Skeletal muscle cell (primary cell): ENCODE results near the gene ANKS1B.

Experiments
- DNase-seq: peaks from one replicate; pipeline ENCODE4 v3.0.0-alpha.2; 2010; ENCODE audit warnings: low read depth
- H3K4me3 ChIP-seq: 2 replicates; pipeline ENCODE4 v1.5.1; 2011; ENCODE audit warnings: low read depth, mild to moderate bottlenecking, control low read depth, low read length, moderate library complexity

The ANKS1B gene

DNA sequence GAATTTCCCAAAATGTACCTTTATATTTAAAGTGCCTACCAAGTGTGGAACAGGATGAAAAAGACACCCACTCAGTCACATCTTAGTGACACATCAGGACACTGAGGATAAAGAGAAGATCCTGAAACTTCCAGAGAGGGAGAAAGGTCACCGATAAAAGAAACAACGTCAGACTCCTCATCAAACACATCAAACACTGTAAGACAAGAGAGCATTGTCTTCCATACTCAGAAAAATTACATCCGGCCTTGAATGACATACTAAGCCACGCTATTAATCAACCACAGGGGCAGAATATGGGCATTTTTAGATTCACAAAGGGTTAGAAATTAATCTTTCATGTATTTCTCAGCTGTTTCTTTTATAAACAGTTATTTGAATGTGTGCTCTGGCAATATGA, 849.4 kb downstream of the ANKS1B start:
- DNase-seq, result no peak
- no peak overlapping the region for H3K4me3 ChIP-seq

- no peak overlapping the region for H3K4me3 ChIP-seq
- DNase-seq, result no peak
Observed at GRCh38 chr12:99133401-99133800, 851.3 kb downstream of the ANKS1B start.

GRCh38 chr12:99131751-99132199, 853.0 kb downstream of the ANKS1B start:
- no peak for DNase-seq
- H3K4me3 ChIP-seq, result no peak overlapping the region

GRCh38 chr12:99130808-99131553, 853.8 kb downstream of the ANKS1B start:
- DNase-seq, result no peak
- H3K4me3 ChIP-seq, result no peak overlapping the region

GRCh38 chr12:99128246-99128802, 856.4 kb downstream of the ANKS1B start:
- DNase-seq, result no peak
- no peak overlapping the region for H3K4me3 ChIP-seq

DNA sequence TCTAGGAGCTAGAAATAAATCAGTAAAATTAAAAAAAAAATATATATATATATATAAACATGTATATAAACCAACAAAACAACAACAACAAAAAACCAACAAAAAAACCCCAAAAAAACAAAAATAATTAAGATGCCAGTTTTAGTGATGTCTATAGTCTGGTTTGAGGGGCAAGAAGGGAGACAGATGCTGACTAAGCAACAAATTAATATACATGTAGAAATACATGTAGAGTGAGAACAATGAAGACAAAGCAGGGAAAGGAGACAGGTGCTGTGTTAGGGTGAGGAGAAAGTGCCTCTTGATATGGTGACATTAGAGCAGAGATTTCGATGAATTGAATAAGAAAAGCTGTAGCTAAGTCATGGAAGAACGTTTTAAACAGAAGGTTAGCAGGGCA, 861.8 kb downstream of the ANKS1B start:
- no peak for DNase-seq
- no peak overlapping the region for H3K4me3 ChIP-seq

- no peak overlapping the region for H3K4me3 ChIP-seq
- no peak for DNase-seq
Observed at GRCh38 chr12:99122496-99122895, 862.2 kb downstream of the ANKS1B start.

DNA sequence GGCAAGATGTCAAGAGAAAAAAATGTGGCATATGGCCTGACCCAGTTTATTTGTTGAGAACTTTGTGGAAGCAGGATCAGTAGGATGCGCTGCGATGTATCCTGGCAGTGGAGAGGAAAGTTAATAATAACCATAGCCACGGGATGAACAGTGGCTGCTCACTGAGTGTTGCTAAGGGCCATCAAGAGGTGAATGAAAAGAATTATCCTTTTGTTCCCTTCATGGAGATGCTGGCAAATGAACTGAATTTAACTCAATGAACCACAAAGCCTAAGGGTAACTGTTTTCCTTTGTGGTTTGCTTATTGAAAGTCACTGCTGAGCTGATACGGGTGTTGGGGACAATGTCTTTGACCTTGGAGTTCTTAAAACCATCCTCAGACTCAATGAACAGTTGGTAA, 863.2 kb downstream of the ANKS1B start:
- no peak for DNase-seq
- no peak overlapping the region for H3K4me3 ChIP-seq

- no peak for DNase-seq
- H3K4me3 ChIP-seq, result no peak overlapping the region
Observed at GRCh38 chr12:99119943-99120342, 864.8 kb downstream of the ANKS1B start.

DNA sequence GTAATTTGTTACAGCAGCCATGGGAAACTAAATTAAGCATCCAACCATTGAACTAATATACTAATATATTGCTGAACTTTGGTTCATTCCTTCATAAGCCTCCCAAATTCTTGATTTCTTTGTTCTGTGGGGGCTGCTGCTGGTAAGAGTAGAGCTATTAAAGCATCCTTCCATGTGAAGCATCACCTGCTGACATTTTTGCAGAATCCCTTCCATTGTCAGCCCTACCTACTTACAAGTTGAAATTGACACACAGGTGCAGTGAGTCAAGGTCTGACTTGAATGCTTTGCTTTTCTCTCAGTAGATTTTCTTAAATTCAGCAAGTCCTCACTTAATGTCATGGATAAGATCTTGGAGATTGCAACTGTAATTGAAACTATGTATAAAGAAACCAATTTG, 865.3 kb downstream of the ANKS1B start:
- H3K4me3 ChIP-seq, result no peak overlapping the region
- no peak for DNase-seq

DNA sequence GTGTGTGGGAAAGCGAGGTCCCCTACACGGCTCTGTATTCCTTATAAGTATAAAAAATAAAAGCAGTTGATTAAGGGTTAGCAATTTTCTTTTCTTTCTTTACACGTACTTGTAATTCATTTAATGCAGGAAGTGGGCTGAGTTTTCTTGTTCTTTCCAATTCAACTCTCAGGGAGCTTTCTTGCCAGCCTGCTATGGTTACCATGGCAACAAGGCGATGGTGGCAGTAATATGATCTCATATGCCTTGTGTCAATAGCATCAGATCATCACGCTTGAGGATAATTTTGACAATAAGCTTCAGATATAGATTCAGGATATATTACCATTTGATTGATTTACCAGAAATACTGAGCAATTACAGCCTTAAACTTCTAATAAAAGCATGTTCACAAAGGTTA, 873.1 kb downstream of the ANKS1B start:
- no peak for DNase-seq
- H3K4me3 ChIP-seq, result no peak overlapping the region

GRCh38 chr12:99110868-99111267, 873.9 kb downstream of the ANKS1B start:
- no peak for DNase-seq
- H3K4me3 ChIP-seq, result no peak overlapping the region

DNA sequence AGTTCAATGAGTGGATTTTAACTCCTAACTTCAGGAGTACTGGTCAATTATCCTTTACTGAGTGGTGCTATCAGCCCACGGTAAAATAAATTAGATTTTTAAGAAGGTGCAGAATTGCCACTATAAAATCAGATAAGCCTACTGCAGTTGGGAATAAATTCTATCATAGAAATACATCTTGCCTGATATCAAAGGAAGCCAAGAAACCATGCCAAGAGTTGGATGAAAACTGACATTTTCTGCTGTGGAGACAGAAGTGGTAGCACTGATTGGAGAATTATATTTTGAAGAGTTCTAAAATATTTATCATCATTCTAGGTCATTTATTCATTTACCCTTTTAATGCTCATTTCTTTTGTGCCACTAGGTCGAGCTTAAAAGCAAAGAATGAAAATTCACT, 874.5 kb downstream of the ANKS1B start:
- no peak for DNase-seq
- H3K4me3 ChIP-seq, result no peak overlapping the region

DNA sequence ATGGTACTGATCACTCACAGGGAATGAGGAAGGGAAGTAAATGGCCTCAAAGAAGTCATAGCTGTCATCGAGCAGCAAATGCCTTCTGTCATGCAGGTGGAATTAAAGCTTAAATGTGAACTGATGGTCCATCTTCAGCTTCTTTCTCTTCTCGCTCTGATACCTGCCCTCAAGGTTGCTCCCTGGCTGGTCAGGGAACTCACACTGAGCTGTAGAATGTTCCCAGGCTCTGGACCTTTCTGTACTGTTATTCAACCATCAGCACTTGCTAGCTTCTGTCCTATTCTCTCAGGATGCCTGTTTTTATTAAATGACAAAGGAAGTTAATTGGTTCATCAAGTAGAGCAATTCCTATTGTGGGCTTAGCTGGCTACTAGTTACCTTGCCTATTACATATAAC, 875.8 kb downstream of the ANKS1B start:
- no peak overlapping the region for H3K4me3 ChIP-seq
- no peak for DNase-seq

GRCh38 chr12:99099786-99100185, 885.0 kb downstream of the ANKS1B start:
- no peak overlapping the region for H3K4me3 ChIP-seq
- no peak for DNase-seq

DNA sequence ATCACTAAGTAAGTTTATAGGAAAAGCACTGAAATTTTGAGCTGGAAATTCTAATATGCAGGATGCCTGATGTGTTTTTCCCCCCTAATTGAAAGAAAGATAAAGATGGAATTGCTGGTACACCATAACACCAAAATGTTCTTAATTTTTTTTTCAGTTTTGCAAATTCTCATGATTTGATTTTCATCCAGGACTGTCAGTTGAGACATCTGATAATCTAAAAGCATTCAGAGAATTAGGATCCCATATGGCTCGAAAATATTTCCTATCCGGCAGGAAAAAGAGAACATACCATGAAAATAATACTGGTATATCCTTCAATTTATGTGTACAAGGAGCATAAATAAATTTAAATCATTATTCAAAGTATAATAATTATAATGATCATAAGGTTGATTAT, 887.6 kb downstream of the ANKS1B start:
- H3K4me3 ChIP-seq, result no peak overlapping the region
- no peak for DNase-seq

DNA sequence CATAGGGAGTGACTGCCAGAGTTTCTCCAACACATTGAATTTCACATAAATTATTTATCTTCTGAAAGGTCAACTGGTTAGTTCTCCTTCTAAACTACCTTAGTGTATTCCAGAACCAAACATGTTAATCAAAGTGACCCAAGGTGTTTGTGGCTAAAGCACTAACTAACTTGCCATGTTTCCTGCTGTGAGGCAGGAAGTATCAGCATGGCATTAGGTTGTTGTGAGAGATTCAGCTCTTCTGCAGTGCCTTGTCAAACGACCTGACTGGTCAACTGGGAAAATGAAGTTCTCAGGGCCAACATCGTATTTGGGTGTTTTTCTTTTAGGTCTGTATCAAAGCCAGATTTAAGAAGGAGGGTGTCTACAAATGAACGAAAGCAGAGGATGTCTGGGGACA, 891.6 kb downstream of the ANKS1B start:
- no peak for DNase-seq
- no peak overlapping the region for H3K4me3 ChIP-seq

- no peak for DNase-seq
- no peak overlapping the region for H3K4me3 ChIP-seq
Observed at GRCh38 chr12:99092100-99092851, 892.5 kb downstream of the ANKS1B start.

- H3K4me3 ChIP-seq, result no peak overlapping the region
- DNase-seq, result no peak
Observed at GRCh38 chr12:99087278-99087677, 897.5 kb downstream of the ANKS1B start.

DNA sequence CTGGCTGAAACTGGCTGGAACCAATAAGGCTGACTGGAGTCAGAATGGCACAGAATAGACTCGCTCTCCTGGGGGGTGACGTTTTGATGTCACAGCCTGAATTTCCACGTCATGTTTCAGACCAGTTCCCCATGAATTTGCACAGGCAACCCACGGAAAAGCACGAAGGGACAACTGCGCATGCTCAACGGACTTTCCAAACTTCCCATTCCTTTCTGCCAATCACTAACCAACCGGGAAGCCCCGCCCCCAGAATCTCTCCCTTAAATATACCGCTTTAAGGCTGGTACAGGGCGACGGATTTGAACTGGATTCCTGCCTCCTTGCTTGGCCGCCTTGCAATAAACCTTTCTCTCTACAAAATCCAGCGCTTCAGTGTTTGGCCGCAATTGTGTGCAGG, 904.9 kb downstream of the ANKS1B start:
- no peak overlapping the region for H3K4me3 ChIP-seq
- no peak for DNase-seq
